ENCODE data around the gene SNRK. TPM values are rescaled to one million over a fixed set of nuclear protein-coding genes. Genes with fewer than 3 reads are reported as not detected.
A peak's percentile ranks its signal among the peaks of the same experiment; 100 is the strongest.

The SNRK gene
- total and polyA plus RNA-seq, 9 of the 15 experiments (the other 6 are each of a cell fraction or from before 2014, with no cell fraction given): 1.7 to 12.3 (median 7.3) TPM

DNA sequence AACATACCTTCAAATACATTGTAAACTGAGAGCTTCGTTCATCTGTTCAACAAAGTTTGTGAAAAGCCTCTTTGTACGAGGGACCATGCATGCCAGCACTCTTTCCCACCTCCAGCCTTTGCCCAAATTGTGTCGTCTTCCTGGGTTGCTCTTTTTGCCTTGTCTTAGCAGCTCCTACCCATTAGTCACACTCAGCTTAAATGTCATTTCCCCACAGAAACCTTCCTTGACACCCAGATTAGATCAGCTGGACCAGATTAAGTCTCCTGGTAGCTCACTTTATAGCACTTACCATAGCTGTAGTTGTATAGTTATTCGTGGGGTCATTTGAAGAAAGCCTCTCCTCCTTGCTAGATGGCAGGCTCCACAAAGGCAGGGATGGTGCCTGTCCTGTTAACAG lies 24.1 kb upstream of the SNRK start:
- no peak overlapping the region for H3K9ac ChIP-seq (ENCODE audit: insufficient read depth in 1 of 2, low read depth in 2 of 2, low read length in 2 of 2)
- no peak overlapping the region for H3K4me2 ChIP-seq (ENCODE audit: insufficient read depth, low read length)
- peaks cover 9 to 27% of the 10 kb centered on the region in 2 experiments; a peak in 4 of 5 replicates for H3K27me3 ChIP-seq (ENCODE audit: control insufficient read depth in 2 of 2, insufficient read depth in 2 of 2, low read length in 2 of 2)
- H3K4me3 ChIP-seq: no peak overlapping the region
- no peaks in the 10 kb centered on the region; a peak in 1 of 5 replicates for H3K4me1 ChIP-seq (replicated peaks in 1 of 2; ENCODE audit: control insufficient read depth in 2 of 2, insufficient read depth in 2 of 2, low read length in 2 of 2)
- no peak for ATAC-seq
- DNase-seq (ENCODE audit: extremely low read depth in 1 of 4, low spot score in 3 of 4): no peak
- ChIA-PET POLR2A (interaction anchor here (0.7 to 1.3 kb wide), 4 partner anchors 9 to 105 kb away, joined by 3 to 4 read pairs (median 3); no protein-coding TSS in a partner anchor), CTCF (ENCODE audit: low intra/inter-chr PET ratio) (no interaction called here)
- no peaks in the 10 kb centered on the region for H3K79me2 ChIP-seq (ENCODE audit: control insufficient read depth, insufficient read depth, low read length)
- no peaks in the 10 kb centered on the region for H4K20me1 ChIP-seq (replicated peaks; ENCODE audit: control insufficient read depth, insufficient read depth, low read length)
- in situ Hi-C loops (cut with MboI) (no loop called here), intact Hi-C loops (cut with micrococcal nuclease) (no loop called here)
- no peak for FAIRE-seq
- no TSS peak for BruUV-seq (replicated peaks)
- H3K9me3 ChIP-seq (replicated peaks; ENCODE audit: control insufficient read depth, insufficient read depth, low read depth, low read length): no peaks in the 10 kb centered on the region
- no peaks in the 10 kb centered on the region for H3K36me3 ChIP-seq (ENCODE audit: control insufficient read depth, insufficient read depth, low read length)
- no peaks in the 10 kb centered on the region for H3K9me1 ChIP-seq (ENCODE audit: control insufficient read depth, insufficient read depth, low read length)
- 0% methylated on average over 4 of the region's 4 CpGs for WGBS (ENCODE audit: insufficient coverage, low coverage, missing lambda C conversion rate)
- H2AFZ ChIP-seq (ENCODE audit: low read depth, low read length): no peak overlapping the region
- TF ChIP-seq ZNF282 (CRISPR knock-in tag; IDR thresholded peaks at IDR 0.05): no peak
- TF ChIP-seq FOSL1 (tag; conservative IDR thresholded peaks at IDR 0.05): peak; percentile 19; the same call in 1 of the 2 replicates
- no peak for TF ChIP-seq ZNF324 (CRISPR knock-in tag; IDR thresholded peaks at IDR 0.05)
- TF ChIP-seq ZNF766 (CRISPR knock-in tag; conservative IDR thresholded peaks at IDR 0.05): peak; percentile 70
- TF ChIP-seq, protein P1, sequence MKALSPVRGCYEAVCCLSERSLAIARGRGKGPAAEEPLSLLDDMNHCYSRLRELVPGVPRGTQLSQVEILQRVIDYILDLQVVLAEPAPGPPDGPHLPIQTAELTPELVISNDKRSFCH (CRISPR knock-in tag; IDR thresholded peaks at IDR 0.05): no peak
- TF ChIP-seq, protein P1 (tag; IDR thresholded peaks at IDR 0.05): peak; percentile 64; the same call in 1 of the 2 replicates
- H3K27ac ChIP-seq (ENCODE audit: extremely low read depth, low read depth, low read length): no peak overlapping the region

Measured in K562 (cell line).